ENCODE results near the gene TMEM53.
"Not testable (repeated sequence)": the region's sequence is repeated elsewhere in the genome, so short reads cannot be mapped to it uniquely, and the experiment has no call there.

The TMEM53 gene

GRCh38 chr1:44674113-44675000 is at the start of gene TMEM53, which contains the start of gene ARMH1:
Gene TMEM53, minus strand, starts transcription at chr1:44674481. Its CDS starts 90 bp downstream, at chr1:44674391.
Gene ARMH1, plus strand, starts transcription at chr1:44674714. Its CDS starts 14,984 bp downstream, at chr1:44689698.
- DNase-seq = peak; percentile 77 to 78

GRCh38 chr1:44723496-44724295 is 49.4 kb upstream of the TMEM53 start:
- DNase-seq = peak; percentile 97 to 98

- no peak for DNase-seq
Measured at GRCh38 chr1:44723064-44723463, 48.8 kb upstream of the TMEM53 start.

- peak; percentile 97 for DNase-seq
Measured at GRCh38 chr1:44721485-44722361, 47.4 kb upstream of the TMEM53 start.

GRCh38 chr1:44720281-44720680 is 46.0 kb upstream of the TMEM53 start:
- DNase-seq = no peak

GRCh38 chr1:44719318-44719717 is 45.0 kb upstream of the TMEM53 start:
- DNase-seq = no peak

- no peak for DNase-seq
Measured at GRCh38 chr1:44718091-44718490, 43.8 kb upstream of the TMEM53 start.

GRCh38 chr1:44717653-44718052 is 43.4 kb upstream of the TMEM53 start:
- DNase-seq = no peak

- no peak for DNase-seq
Measured at GRCh38 chr1:44717156-44717555, 42.9 kb upstream of the TMEM53 start.

- peak; percentile 72 to 82 for DNase-seq
Measured at GRCh38 chr1:44714944-44715571, 40.8 kb upstream of the TMEM53 start.

GRCh38 chr1:44714532-44714931 is 40.3 kb upstream of the TMEM53 start:
- DNase-seq = no peak

- DNase-seq = no peak
Measured at GRCh38 chr1:44713321-44713781, 39.1 kb upstream of the TMEM53 start.

- DNase-seq = peak; percentile 60 to 69
Measured at GRCh38 chr1:44707959-44708831, 33.9 kb upstream of the TMEM53 start.

GRCh38 chr1:44707112-44707881 is 33.0 kb upstream of the TMEM53 start:
- DNase-seq = no peak

- no peak for DNase-seq
Measured at GRCh38 chr1:44705938-44706337, 31.7 kb upstream of the TMEM53 start.

GRCh38 chr1:44705470-44705869 is 31.2 kb upstream of the TMEM53 start:
- DNase-seq = no peak

- DNase-seq = no peak
Measured at GRCh38 chr1:44701141-44701573, 26.9 kb upstream of the TMEM53 start.

GRCh38 chr1:44700573-44700972 is 26.3 kb upstream of the TMEM53 start:
- no peak for DNase-seq

- not testable (repeated sequence) for DNase-seq
Measured at GRCh38 chr1:44699375-44699774, 25.1 kb upstream of the TMEM53 start.

- peak; percentile 33 to 37 for DNase-seq
Measured at GRCh38 chr1:44698138-44698537, 23.9 kb upstream of the TMEM53 start.
